HG02623 (cell line): Measurements from ENCODE around the gene DZIP1L.

Source experiments
- ATAC-seq: cut with Tn5 transposase; IDR thresholded peaks from one replicate; pipeline ENCODE4 v1.9.1; 2021; ENCODE audit warnings: moderate library complexity; ENCODE audit not compliant: unreplicated experiment

DZIP1L gene

DNA sequence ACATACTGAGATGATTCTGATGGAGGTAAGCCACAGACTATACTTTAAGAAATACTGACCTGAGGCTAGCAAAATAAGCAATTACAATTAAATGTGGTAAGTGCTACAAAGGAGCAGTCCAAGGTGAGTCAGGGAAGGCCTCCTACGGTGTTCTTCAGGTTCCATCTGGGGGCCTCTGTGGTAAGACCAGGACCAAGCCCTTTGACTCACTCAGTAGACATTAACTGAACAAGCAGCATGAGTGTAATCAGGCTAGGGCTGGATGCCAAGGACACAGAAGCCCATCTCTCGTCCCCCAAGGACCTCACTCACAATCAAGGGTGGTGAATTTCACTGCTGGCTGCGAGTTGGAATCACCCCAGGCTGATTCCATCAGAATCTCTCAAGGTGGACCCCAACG lies 37.3 kb downstream of the DZIP1L start:
- no peak for ATAC-seq

DNA sequence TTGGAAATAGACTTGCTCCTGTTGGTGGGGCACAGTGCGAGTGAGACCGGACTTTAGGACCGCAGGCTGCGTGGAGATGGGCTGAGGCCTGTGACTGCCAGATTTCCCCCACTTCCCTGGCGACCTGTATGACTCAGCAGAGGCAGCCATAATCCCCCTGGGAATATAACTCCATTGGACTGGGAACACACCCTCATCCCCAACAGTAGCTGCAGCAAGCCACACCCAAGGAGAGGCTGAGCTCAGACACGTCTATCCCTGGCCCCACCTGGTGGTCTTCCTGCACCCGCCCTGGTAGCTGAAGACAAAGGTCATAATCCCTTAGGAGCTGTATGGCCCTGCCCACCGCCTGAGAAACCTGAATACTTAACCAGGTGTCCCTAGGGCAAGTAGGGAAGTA lies 42.6 kb downstream of the DZIP1L start:
- no peak for ATAC-seq

DNA sequence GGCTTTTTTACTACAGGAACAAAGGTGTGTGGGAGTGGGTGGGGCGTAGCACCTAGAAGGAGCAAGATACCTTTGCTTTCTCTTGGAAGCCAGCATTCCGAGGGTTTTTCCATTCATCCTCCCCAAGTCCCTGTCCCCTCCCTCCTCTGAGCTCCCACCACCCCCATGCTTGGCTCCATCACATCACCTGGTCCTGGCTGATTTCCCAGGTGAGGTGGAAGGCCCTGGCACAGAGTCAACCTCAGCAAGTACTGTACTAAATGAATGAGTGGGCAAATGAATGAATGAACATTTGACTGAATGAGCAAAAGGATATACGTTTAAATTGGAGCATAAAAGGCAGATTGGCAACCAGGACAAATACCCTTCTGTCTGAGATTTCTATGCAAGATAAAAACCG lies 45.4 kb downstream of the DZIP1L start:
- ATAC-seq: no peak

DNA sequence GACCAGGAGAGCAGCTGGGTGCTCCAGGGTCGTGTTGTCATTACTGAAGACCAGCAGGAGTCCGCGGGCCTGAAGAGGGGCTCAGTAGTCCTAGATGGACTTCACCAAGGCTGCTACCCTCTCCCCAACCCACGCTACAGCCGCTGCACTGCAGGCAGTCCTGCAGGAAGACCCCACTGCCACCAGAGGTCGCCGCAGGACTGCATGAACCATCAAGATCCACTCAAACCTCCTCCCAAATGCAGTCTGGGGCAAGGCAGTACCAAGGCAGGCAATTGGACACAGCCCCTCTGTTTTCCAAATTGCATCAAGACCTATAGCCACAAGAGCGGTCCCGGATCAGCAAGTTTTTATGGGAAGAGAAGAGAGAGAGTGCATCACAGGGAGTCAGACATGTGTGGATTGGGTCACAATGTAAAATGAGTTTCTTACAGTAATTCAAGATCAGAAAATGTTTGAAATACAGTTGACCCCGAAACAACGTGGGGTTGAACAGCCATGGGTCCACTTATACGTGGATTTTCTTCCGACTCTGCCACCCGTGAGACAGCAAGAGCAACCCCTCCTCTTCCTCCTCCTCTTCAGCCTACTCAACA lies 46.7 kb downstream of the DZIP1L start:
- peak; percentile 77 for ATAC-seq

DNA sequence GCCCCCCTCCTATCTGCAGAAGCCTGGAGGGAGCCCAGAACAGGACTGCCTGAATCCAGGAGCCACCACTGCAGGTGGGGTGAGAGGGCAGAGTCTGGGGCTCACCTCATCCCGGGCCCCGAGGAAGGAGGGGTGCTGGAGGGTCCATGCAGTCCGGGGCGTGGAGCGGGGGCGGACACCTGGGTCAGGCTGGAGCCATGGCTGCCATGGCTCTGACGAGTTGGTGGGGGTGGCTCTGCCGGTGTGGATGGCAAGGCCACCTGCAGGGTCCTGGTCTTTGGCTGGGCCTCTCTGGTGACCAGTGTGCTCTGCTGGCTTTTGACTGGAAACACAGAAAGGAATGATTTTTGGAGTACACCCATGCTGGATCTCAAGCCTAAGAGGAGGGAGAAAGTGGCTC lies 47.4 kb downstream of the DZIP1L start:
- ATAC-seq: no peak

DNA sequence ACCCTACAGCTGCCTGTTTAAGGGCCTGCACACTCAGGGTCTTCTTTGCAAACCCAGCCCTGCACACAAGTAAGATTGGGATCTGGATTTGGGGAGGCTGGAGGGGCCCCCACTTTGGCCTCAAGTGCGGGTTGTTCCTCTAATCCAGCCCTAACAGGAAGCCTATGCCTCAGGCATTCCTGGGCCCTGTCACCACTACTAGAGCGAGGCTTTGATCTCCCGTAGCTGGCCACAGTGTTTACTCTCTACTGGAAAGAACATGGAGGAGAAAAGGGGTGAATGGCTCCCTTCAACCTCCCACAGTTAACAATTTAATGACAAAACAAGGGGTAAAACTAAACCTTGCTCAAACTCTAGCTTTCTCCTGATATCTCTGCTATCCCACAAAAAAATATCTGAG lies 48.4 kb downstream of the DZIP1L start:
- no peak for ATAC-seq

DNA sequence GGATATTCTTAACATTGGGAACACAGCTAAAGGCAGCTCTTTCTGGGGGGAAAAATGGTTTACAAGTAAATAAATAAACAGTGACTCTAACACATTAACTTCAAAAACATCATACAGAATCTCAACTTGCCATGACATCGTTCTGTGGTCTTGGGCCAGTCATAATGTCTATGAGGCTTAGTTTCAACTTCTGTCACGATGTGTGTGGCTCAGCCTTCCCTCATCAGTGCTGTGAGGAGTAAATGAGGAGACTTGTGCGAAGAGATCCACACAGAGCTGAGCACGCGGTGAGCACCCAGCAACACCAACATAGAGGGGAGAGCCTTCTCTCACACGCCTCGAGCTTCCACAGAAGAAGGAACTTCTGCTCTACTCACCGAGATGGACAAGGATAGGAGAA lies 49.0 kb downstream of the DZIP1L start:
- peak; percentile 86 for ATAC-seq

DNA sequence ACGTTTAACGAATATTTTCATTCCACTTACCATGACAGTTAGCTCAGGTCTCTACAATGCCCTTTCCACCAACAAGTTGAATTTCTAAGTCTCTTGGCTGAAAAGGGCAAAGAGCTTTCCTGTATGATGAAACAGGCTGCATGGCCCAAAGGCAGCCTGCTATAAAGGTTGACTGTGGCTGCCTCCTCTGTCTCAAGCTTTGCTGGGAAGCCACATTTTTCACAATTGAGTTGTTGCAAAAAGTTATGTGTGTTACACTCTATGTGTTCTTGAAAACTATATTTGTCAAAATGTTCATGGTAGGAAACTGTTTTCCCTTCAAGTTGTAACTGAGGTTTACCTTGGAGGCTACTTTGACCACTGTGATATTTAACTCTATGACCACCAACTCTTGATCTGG lies 49.5 kb downstream of the DZIP1L start:
- no peak for ATAC-seq

DNA sequence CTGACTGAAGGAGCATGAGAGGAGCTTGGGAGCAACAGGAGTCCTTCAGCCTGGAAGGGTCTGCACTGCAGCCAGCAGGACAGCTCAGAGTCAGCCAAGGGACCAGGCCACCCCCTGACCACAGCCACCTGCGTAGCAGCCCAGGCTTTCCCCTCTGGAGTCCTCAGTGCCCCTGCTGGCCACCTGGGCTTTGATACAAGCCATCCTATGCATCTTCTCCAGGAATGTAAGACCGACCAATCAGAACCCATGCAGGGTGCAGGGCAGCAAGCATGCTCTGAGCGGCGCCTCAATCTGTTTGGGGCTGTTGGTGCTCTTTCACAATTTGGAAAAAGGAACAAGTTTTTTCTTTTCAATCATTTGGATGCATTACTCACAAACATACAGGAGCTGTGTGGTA lies 52.0 kb downstream of the DZIP1L start:
- ATAC-seq: no peak

DNA sequence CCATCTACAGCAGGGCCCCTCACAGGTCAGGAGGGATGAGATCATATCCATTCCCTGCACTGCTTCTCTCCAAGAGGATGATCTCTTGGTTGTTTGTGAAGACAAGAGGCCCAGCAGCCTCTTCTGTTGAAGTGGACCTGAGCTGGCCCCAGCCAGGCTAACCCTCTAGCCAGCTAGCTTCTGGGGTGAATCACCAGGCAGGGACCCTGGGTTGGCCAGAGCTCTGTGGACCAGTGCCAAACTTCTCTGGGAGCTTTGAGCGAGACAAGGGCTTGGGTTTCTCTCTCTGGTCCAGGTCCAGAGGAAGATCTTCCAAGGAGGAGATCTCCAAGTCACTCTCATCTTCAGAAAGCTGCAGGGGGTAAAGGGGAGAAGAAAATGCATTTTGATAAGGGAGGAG lies 52.8 kb downstream of the DZIP1L start:
- no peak for ATAC-seq

DNA sequence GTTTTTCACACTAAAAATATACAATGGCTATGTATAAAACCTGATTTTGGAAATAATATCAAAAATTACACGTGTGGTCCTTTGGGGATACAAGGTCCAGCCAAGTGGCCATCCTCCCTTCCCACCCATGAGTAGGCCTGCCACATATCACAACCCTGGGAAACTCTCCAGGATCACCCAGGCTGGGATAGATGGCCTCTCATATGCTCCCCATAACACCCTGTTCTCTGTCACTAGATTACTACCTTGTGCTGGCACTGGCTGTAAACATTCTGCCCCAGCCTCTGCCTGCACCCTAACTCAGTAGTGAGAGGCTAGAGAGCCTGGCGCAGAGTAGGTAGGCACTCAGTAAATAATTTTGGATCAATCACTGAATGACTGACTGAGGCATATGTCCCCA lies 53.4 kb downstream of the DZIP1L start:
- ATAC-seq: no peak

DNA sequence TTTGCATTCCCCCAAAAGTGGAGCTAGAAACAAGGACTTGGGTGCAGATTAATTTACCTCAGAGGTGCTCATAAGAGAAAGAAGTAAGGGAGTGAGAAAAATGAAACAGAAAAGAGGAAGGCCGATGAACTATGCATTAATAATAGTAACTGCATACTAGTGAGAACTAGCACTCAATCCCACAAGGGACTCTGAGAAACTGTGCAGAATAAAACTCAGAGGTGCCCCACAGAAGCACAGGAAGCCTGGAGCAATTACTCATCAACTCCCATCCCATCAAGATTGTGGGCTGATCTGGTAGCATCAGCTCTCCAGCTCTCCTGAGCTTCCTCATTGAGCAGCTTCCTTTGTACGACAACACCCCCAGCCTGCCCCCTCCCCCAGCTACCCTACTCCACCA lies 54.6 kb downstream of the DZIP1L start:
- peak; percentile 51 for ATAC-seq

DNA sequence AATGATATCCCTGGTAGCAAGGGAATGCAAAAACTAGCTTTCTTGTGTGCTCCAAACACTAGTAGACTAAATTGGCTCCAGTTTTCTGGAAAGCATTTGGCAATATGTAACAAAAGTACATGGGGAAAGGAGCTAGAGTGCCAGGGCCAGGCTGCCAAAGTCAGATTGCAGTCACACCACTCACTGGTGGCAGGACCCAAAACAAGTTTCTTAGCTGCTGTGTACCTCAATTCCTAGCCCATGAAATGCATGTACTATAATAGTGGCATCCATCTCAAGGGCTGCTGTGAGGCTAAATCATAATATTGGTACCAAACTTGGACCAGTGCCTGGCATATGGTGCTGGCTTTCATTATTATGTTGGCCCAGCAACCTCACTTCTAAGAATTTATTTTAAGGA lies 56.1 kb downstream of the DZIP1L start:
- ATAC-seq: no peak

DNA sequence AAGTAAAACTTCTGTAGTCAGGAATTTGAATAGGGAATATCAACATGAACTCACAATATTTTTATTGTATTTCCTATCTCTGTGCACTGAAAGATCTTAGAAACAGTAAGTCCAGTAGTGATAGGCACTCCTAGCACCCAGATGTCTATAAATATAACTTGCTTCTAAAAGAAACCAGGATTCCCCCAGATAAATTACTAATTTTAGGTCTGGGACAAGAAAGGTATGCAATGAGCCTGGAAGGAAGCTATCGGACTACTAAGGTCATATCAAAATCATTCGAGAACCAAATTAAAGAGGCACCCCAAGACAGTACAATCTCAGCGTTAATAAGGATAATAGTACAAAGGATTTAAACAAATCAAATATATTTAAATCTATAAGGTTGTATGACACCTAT lies 58.0 kb downstream of the DZIP1L start:
- ATAC-seq: no peak

DNA sequence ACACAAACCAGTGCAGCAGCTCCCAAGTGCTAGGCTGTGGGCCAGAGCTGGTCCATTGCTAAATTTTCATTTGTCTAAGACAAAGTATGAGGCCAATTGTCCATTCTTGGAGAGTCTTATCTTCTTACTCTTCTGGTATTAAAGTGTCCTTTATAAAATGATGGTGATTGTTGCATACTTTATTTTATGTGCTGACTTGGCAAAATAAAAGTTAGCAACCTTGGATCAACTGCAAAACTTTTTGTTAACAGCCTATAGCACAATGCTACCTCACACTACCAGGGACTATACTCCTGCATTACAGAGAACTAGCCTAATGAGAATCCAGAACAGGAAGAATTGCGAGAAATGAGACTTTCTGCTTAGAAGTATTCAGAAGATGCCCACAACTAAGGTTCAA lies 61.4 kb downstream of the DZIP1L start:
- ATAC-seq: no peak

DNA sequence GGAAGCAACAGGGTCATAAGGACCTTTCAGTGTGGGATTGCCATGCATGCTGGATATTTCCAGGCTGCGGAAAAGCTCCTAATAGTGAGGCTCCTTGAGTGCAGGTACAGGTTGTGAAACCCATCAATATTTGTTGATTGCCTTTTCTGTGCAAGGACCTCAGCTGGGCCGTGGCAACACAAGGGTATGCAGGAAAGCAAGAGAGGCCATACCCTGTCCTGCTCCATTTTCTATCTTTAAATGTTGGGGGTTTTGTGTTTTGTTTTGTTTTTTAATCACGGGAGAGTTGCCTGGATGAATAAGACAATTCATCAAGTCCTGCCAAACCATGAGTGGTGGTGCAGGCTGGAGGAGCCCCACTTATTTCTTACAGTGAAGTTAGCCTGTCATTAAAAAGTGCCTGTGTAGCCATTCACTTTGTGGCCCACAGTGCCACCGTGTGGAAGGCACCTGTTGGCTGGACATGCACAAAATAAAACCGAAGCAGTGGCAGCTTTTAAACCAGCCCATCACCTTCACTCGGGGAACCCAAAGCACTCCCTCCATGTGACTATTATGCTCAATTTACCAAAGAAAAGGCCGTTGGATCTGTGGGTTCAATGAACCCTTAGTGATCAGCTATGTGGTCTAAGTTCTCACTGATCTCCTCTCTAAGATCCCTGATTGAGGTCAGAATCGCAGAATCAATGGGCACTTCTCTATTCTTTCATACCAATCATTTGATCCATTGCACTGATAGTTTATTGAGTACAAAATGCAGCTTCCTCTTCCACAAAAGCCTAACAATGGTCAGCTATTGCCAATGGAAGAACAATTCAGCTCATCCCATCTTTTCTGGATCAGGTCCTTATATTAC lies 63.2 kb downstream of the DZIP1L start:
- peak; percentile 71 for ATAC-seq

DNA sequence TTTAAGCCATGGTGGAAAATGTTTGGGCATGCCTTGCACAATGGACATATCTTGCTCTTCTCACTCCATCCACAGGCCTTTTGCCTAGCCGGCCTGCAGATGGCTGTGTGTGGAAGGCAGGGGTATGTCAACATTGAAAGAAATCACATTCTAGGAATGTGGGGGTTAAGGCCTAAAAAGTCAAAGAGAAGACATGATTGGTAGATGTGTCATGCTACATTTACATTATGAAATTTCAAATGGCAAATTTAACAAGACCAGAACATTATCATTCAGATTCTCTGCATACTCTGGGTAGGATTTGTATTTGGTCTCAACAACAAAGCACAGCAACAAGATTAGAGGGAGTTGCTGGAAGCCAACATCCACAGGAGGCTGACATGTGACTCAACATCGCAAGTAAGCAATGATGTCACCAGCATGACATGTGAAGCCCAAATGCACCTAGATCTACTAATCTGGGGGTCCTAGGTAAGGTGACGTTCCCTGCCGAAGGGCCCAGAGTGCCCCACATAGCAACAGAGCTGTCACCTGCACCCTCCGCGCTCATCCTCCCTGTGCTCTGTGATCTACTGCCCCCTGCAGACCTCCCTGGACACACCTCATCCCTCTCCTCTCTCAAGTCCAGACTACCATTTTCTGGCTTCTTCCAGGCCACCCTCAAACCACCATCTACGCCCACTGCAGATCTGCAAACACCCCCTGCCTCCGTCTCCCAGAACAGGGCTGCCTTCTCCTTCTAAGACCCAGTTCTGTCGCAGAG lies 66.1 kb downstream of the DZIP1L start:
- no peak for ATAC-seq

DNA sequence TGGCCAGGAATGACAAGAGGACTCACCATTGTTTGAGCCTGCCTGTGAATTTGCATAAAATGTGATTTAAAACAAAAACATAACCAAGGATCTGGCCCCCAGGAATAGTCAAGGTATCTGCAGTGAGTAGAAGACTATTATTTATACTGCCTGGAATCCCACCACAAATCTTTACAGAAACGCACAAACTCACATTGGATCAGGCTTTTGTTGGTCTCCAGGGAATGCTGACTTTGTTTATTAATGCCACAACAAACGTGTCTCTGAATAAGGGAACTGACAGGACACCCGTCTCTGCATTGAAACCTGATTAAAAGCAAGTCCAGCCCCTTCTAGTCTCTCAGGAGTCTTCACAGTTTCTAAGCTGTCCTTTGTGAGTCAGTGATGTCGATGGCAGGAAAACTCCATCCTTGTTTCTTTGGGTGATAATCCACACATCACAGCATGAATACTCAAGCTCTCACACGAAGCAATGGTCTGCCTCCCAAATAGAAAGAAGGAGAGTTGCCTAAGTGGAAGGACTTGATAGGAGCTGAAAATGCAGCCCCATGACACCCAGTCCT lies 67.7 kb downstream of the DZIP1L start:
- ATAC-seq: no peak

DNA sequence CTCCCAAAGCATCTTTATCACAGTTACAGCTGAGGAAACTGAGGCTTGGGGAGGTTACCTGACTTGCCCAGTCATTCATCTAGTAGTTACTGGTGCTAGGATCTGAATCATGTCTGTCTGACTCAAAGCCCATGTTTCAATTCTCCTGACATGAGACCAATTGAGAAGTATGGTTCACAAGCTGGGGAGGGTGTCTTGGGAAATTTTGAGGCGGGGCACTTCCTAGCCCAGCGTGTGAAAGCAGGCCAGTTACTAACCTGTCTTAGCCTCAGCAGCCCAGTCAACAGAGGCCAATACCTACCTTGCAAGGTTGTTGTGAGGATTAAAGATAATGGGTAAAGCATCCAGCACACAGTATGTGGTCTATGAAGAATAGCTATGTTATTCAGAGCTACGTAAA lies 68.5 kb downstream of the DZIP1L start:
- ATAC-seq: peak; percentile 50

DNA sequence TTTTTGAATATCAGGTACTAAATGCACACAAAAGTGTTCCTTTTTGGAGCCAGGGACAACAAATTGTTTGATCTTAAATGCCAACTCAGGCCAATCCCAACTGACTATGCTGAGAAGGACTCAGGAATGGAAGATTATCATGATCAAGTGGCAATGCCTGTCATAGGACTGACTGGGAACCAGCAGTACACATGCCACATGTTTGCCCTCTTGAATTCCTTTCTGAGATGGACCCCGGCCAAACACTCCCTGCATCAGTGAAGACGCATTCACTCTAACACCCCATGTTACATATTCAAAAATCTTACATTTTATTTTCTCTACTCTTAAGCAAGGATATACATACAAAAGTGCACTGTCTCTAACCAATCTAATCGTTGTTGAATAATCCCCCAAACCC lies 69.3 kb downstream of the DZIP1L start:
- no peak for ATAC-seq

DNA sequence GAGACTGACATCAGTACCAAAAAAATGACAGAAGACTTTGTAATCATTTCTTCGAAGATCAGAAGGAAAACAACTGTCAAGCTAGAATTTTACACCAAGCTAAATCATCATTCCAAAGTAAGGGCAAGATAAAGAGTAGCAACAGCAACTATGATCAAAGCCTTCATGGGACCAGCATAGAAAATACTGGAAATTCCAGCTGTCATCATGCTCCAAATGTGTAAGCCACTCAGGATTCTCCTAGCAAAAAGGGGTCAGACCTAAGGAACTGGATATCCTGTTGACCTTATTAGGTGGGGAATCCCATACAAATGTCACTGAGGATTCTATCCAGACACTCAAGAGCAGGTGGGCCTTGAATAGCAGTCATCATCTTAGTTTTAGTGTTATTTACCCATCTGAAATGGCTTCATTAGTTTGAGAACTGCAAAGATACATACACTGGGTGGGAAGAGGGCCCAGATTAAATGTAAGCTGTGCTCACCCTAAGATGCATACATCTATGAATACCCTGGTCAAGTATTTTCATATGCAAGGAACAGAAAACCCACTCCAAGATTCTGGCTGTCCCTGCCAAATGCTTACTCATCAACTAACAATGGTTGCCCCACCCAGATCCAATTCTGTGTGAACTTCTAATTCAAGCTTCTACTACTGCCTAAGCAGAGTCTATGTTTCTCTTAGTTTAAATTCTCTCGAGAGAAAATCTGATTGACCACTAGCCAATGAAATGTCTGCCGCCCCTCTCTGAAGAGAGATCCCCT lies 72.0 kb downstream of the DZIP1L start:
- ATAC-seq: no peak
